Prostate gland (tissue), 2 donors: ENCODE data around the gene FGF9.

Experiments
- POLR2A ChIP-seq: fragments of 450-650 bp; IDR thresholded peaks from one replicate; pipeline ENCODE4 v1.6.1; 2016; ENCODE audit warnings: antibody characterized with exemption, mild to moderate bottlenecking
- POLR2AphosphoS5 ChIP-seq: sonication (generic); formaldehyde crosslinking; IDR thresholded peaks from one replicate; pipeline ENCODE4 v1.6.1; 2017; ENCODE audit warnings: antibody characterized with exemption
- TF ChIP-seq, protein P1 (sequence below), 4 experiments: fragments of 200-600 bp in 2 of 4; fragments of 450-650 bp in 2 of 4; sonication (generic) in 2 of 4; IDR thresholded peaks; 1 replicate in 3 of 4; 2 replicates in 1 of 4; pipeline ENCODE4 v1.5.1; 2016 to 2019; ENCODE audit warnings: antibody characterized with exemption in 4 of 4, mild to moderate bottlenecking in 2 of 4, moderate library complexity in 2 of 4

DNA sequence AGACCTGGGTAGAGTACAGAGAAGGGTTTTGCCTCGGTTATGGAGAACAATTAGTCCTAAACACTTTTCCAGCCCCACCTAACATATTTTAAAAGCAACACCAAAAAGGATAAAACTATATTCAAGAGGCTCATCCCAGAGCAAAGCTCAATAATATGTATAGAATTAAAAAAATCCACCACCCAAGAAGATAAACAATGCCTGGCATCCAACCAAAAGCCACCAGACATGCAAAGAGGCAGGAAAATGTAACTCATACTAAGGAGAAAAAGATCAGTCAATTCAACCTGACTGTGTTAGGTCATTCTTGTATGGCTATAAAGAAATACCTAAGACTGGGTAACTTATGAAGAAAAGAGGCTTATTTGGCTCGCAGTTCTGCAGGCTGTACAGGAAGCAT is 39.3 kb downstream of the FGF9 start:
- TF ChIP-seq, protein P1, sequence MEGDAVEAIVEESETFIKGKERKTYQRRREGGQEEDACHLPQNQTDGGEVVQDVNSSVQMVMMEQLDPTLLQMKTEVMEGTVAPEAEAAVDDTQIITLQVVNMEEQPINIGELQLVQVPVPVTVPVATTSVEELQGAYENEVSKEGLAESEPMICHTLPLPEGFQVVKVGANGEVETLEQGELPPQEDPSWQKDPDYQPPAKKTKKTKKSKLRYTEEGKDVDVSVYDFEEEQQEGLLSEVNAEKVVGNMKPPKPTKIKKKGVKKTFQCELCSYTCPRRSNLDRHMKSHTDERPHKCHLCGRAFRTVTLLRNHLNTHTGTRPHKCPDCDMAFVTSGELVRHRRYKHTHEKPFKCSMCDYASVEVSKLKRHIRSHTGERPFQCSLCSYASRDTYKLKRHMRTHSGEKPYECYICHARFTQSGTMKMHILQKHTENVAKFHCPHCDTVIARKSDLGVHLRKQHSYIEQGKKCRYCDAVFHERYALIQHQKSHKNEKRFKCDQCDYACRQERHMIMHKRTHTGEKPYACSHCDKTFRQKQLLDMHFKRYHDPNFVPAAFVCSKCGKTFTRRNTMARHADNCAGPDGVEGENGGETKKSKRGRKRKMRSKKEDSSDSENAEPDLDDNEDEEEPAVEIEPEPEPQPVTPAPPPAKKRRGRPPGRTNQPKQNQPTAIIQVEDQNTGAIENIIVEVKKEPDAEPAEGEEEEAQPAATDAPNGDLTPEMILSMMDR (IDR thresholded peaks at IDR 0.05) = no peak
- TF ChIP-seq POLR2A (no peak), POLR2AphosphoS5 (no peak)
